CD4-positive, alpha-beta T cell treated with Interleukin-17A for 1 hour (primary cell): Measurements from ENCODE around the gene RANBP10.
"Not testable (repeated sequence)": the region's sequence is repeated elsewhere in the genome, so short reads cannot be mapped to it uniquely, and the experiment has no call there.

Source experiments
- DNase-seq: peaks from one replicate; pipeline ENCODE4 v3.0.0-alpha.2; 2020

RANBP10 gene

DNA sequence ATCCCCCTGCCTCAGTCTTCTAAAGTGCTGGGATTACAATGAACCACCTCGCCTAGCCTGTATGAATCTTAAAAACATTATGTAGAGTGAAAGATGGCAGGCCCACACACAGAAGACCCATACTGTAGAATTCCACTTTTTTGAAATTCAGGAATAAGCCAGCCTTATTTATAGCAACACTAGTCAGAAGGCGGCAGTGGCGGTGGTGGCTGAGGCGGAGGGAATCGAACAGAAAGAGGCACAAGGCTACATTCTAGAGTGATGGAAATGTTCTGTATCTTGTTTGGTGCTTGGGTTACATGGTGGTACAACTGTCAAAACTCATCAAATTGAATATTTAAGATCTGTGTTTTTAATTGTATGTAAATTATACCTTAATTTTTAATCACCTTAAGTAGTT, 98.6 kb downstream of the RANBP10 start:
- DNase-seq = no peak

DNA sequence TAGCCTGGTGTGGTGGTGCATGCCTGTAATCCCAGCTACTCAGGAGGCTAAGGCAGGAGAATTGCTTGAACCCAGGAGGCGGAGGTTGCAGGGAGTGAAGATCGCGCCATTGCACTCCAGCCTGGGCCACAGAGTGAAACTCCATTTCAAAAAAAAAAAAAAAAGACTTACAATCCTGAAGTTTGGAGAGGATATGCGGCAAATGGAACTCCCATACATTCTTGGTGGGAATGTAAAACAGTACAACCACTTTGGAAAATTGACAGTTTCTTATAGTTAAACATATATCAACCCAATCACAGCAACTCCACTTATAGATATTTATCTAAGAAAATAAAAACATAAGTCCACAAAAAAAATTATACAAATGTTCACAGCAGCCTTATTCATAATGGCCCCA, 99.2 kb downstream of the RANBP10 start:
- DNase-seq = no peak

GRCh38 chr16:67704110-67704509, 102.2 kb downstream of the RANBP10 start:
- no peak for DNase-seq

DNA sequence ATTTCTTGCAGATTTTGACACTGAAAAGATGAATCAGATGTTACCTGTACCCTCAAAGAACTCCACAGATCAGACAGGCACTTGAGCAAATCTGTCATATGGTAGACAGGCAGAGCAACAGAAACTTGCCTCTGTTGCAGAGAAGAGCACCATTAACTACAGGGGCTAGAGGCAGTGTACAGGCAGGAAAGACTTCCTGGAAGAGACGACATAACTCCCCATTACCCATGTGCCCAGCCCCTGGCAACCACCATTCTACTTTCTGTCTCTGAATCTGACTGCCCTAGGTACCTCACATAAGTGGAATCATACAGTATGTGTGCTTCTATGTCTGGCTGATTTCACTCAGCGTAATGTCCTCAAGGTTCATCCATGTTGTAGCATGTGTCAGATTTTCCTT, 102.7 kb downstream of the RANBP10 start:
- no peak for DNase-seq

- DNase-seq = no peak
Observed at GRCh38 chr16:67702130-67702529, 104.2 kb downstream of the RANBP10 start.

GRCh38 chr16:67701420-67701819, 104.9 kb downstream of the RANBP10 start:
- DNase-seq = no peak

DNA sequence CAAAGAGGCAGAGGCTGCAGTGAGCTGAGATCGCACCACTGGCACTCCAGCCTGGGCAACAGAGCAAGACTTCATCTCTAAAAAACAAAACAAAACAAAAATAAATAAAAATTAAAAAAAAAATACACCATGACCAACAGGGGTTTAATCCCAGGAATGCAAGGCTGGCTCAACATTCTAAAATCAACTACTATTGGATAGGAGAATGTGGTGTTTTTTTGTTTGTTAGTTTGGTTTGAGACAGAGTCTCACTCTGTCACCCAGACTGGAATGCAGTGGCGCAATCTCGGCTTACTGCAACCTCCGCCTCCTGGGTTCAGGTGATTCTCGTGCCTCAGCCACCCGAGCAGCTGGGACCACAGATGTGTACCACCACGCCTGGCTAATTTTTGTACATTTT, 107.1 kb downstream of the RANBP10 start:
- no peak for DNase-seq

GRCh38 chr16:67697422-67698185, 108.8 kb downstream of the RANBP10 start:
- no peak for DNase-seq

- DNase-seq = no peak
Observed at GRCh38 chr16:67694611-67695010, 111.7 kb downstream of the RANBP10 start.

DNA sequence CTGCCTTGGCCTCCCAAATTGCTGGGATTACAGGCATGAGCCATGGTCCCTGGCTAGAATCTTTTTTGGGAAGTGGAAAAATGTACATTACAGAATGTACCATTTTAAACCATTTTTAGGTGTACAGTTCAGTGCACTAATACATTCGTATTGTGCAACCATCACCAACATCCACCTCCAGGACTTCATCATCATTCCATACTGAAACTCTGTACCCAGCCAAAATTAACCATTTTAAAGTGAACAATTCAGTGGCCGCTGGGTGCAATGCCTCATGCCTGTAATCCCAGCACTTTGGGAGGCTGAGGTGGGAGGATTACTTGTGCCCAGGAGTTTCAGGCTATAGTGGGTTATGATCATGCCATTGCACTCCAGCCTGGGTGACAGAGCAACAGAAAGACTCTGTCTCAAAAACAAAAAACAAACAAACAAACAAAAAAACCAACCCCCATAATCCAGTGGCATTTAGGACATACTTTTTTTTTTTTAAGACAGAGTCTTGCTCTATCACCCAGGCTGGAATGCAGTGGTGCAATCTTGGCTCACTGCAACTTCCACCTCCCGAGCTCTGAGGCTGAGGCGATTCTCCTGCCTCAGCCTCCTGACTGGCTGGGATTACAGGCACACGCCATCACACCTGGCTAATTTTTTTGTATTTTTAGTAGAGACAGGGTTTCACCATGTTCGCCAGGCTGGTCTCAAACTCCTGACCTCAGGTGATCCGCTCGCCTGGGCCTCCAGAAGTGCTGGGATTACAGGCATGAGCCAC, 112.7 kb downstream of the RANBP10 start:
- DNase-seq = not testable (repeated sequence)

DNA sequence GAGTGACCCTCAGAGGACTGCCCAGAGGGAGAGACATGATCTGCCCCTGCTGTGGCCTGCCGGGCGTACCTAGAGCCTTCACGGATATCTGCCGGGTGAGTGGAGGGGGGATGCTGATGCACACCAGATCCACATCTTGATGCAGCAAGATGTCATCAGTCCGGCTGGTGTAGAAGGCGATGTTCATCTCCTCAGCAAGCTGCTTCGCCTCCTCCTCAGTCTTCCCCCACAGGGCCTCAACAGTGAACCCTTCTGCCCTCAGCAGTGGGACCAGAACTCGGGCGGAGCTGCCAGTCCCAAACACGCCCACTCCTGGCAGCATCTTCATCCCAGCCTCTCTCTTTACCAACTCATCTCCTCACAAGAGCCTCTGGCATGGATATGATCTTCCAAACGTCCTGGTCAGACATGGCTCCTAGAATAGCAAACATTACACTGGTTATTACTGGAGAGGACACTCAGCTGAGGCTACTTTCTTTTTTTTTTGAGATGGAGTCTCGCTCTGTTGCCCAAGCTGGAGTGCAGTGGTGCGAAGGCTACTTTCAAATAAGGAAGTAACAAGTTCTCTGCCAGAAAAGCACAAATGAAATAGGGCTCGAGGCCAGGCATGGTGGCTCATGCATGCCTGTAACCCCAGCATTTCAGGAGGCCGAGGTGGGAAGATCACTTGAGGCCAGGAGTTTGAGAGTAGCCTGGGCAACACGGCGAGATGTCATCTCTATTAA, 120.8 kb downstream of the RANBP10 start:
- no peak for DNase-seq

DNA sequence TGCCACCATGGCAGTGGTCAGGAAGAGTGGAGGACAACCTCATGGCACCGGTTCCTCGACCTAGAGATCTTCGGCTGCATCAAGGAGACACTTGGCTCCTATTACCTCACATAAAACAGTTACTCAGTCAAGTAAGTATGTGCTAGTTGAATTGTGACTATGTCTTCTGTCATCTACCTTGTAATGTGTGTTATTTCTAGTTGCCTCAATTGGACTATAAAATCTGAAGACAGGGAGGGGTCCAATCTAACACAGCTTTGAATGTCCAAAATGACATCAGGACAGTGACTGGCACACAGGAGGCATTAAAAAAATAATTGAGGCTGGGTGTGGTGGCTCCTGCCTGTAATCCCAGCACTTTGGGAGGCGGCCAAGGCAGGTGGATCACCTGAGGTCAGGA, 122.6 kb downstream of the RANBP10 start:
- DNase-seq = no peak

- no peak for DNase-seq
Observed at GRCh38 chr16:67679935-67680897, 126.1 kb downstream of the RANBP10 start.

DNA sequence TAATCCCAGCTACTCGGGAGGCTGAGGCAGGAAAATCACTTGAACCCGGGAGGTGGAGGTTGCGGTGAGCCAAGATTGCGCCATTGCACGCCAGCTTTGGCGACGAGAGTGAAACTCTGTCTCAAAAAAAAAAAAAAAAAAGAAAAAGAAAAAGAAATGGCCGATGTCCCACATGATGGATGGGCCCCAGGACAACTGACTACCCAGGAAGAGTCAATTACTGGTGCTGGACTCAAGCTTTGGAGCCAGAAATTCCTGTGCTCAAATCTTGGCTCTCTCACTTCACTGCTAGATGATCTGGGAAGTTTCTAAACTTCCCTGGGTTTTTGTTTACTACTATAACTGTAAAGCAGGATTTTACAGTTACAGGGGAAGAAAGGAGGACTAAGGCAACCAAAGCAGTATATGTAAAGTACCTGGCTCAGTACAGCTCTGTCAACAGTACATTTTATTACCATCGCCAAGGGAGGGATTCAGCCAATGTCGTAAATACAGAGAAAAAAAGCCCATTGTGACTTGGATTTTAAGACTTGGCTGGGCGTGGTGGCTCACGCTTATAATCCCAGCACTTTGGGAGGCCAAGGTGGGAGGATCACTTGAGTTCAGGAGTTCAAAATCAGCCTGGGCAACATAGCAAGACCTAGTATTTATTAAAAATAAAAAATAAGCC, 127.9 kb downstream of the RANBP10 start:
- no peak for DNase-seq

DNA sequence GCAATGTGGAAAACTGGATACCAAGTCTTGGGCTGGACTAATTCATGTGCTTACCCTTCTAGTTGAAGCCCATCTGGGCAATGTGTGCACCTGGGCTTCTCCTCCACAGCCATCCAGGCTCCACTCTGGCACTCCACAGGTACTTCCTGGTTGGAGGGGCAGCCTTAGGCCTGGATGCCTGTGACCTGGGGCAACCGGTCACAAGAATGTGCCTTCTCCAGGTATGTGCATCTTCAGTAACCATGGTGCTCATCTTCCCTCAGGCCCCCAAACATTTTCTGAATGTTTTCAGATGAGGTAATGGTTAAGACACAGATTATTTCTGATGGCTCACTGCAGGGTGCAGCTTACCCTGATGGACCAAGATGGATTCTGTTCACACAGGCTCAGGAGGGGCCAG, 128.6 kb downstream of the RANBP10 start:
- DNase-seq = no peak

GRCh38 chr16:67676939-67677338, 129.4 kb downstream of the RANBP10 start:
- DNase-seq = no peak

DNA sequence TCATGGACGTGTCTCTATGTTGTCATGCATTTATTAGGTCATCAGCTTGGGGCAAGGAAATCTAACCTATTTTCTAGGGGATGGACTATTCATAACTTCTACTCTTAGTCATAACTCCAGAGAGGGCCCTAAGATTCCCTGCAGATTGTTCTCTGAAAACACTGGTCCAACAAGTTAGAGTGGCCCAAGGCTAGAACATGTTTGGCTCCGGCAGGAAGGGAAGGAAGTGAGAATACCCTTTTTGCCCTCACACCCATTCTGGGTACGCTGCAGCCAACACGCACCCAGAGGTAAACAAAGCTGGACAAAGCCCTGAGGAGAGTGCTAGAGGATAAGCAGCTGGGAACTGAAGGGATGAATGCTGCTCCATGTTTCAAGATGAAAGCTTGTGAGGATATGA, 129.8 kb downstream of the RANBP10 start:
- no peak for DNase-seq

- no peak for DNase-seq
Observed at GRCh38 chr16:67675999-67676398, 130.4 kb downstream of the RANBP10 start.

GRCh38 chr16:67675579-67675935, 130.8 kb downstream of the RANBP10 start:
- no peak for DNase-seq

DNA sequence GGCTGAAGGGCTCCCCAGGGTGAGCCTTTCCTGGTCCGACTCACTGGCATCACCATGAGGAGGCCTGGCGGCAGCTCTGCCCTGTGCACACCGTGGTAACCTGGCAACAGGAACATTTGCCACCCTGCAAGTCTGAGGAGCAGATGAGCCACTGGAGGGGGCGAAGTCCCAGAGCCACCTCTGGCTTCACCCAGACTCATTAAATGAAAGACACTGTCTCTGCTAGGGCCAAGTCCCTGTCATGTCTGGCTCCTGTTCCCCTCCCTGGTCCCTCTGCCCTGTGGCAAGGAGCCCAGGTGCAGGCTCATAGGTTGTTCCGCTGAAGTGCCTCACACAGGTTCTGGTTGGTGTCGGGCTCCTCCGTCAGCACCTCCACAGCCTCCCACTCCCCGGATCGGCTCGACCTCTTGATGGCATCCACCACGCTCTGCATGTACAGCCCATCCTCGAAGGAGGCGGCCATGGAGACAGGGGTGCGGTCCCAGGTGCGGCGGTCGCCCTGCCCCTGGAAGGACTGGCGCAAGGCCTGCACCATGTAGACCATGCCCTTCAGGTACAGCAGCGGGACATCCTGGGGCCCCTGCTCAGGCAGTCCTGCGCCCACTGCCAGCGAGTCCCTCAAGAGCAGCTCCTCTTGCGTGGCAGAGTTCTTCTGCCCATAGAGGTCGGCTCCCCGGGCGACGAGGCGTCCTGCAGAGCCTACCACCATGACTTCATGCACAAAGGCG, 131.3 kb downstream of the RANBP10 start:
- no peak for DNase-seq
